Caco-2 (cell line): ENCODE results near the gene TAS2R40. TPM values are rescaled to one million over a fixed set of nuclear protein-coding genes. Genes with fewer than 3 reads are reported as not detected.

Experiments
- BruUV-seq: library from RNA; stranded (reverse); fragments of 400-500 nt; replicated peaks from 2 replicates; lab custom pipeline; 2021; lab: Mats Ljungman, UMichigan
- CTCF ChIA-PET: fragments of 300-600 bp; sonication (Branson Sonifier 250); formaldehyde crosslinking; loops from one replicate; lab custom pipeline; 2022; ENCODE audit warnings: antibody characterized with exemption; lab: Charles Lee
- POLR2A ChIA-PET: fragments of 300-600 bp; sonication (Branson Sonifier 250); formaldehyde crosslinking; loops from one replicate; lab custom pipeline; 2022; ENCODE audit warnings: antibody characterized with exemption; lab: Charles Lee
- DNase-seq, 2 experiments: peaks; one replicate each; pipeline versions ENCODE4 v3.0.0 to v3.0.0-alpha.2; 2020 to 2022
- H3K27me3 ChIP-seq: replicated peaks from 2 replicates; pipeline ENCODE4 v1.6.0; 2011; ENCODE audit warnings: low read length; ENCODE audit not compliant: control insufficient read depth, insufficient read depth
- H3K36me3 ChIP-seq: 2 replicates; pipeline ENCODE4 v1.5.1; 2011; ENCODE audit warnings: low read length; ENCODE audit not compliant: control insufficient read depth, insufficient read depth
- H3K4me1 ChIP-seq: fragments of 250-450 bp; sonication (Bioruptor Pico); 2 replicates; pipeline ENCODE4 v1.5.1; 2020; ENCODE audit warnings: mild to moderate bottlenecking
- H3K4me3 ChIP-seq: 2 replicates; pipeline ENCODE4 v1.5.1; 2011; ENCODE audit warnings: low read depth, mild to moderate bottlenecking, control low read depth, low read length
- H3K9me3 ChIP-seq: fragments of 250-450 bp; sonication (Bioruptor Pico); 2 replicates; pipeline ENCODE4 v1.5.1; 2020; ENCODE audit warnings: mild to moderate bottlenecking, moderate library complexity
- H3K27ac Mint-ChIP-seq: one replicate; pipeline ENCODE4 v1.8.0; 2022; ENCODE audit warnings: mixed read lengths; ENCODE audit not compliant: unreplicated experiment
- H3K27me3 Mint-ChIP-seq: one replicate; pipeline ENCODE4 v1.8.0; 2022; ENCODE audit warnings: mixed read lengths; ENCODE audit not compliant: insufficient read depth, unreplicated experiment
- H3K36me3 Mint-ChIP-seq: one replicate; pipeline ENCODE4 v1.8.0; 2022; ENCODE audit warnings: mild to moderate bottlenecking, mixed read lengths; ENCODE audit not compliant: insufficient read depth, unreplicated experiment
- H3K4me1 Mint-ChIP-seq: one replicate; pipeline ENCODE4 v1.8.0; 2022; ENCODE audit warnings: low read depth, mixed read lengths; ENCODE audit not compliant: unreplicated experiment
- H3K4me3 Mint-ChIP-seq: one replicate; pipeline ENCODE4 v1.8.0; 2022; ENCODE audit warnings: mild to moderate bottlenecking, moderate library complexity, mixed read lengths; ENCODE audit not compliant: unreplicated experiment
- H3K9me3 Mint-ChIP-seq: one replicate; pipeline ENCODE4 v1.8.0; 2022; ENCODE audit warnings: mixed read lengths; ENCODE audit not compliant: unreplicated experiment
- CTCF ChIP-seq, 2 experiments: fragments of 200-600 bp in 1 of 2; IDR thresholded peaks; 1 replicate in 1 of 2; 2 replicates in 1 of 2; pipeline versions ENCODE4 v1.5.1 to v1.8.0; 2011 to 2022; ENCODE audit warnings: antibody characterized with exemption in 1 of 2, control low read depth in 1 of 2, inconsistent platforms in 1 of 2, low read depth in 1 of 2, low read length in 1 of 2, mild to moderate bottlenecking in 1 of 2, moderate library complexity in 1 of 2; ENCODE audit not compliant: insufficient read depth in 1 of 2, severe bottlenecking in 1 of 2, unreplicated experiment in 1 of 2
- intact Hi-C: fragments of 100-400 bp; cut with micrococcal nuclease; formaldehyde crosslinking; loops from one replicate; pipeline ENCODE4 v1.10.0; 2022; ENCODE audit not compliant: unreplicated experiment
- total RNA-seq: library from RNA; stranded (reverse); gene quantifications from 2 replicates; pipeline ENCODE4 v1.2.3, GENCODE V29; 2022

TAS2R40 gene
- total RNA-seq, 1 experiment from 2014 or later = not detected

DNA sequence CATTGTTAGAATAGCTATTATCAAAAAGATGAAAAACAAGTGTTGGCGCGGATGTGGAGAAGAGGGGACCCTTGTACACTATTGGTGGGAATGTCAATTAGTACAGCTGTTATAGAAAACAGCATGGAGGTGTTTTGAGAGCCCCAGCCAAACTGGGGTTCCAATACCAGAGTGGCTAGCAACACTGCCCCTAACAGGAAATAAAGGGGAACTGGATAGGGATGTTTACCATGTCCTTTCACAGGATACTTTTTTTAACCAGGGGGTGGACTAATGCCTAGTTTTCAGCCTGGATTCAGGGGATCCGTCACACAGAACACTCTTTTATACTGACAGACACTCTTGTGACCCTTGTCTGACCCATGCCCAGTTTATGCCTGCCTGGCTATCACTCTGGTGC is 34.5 kb downstream of the TAS2R40 start:
- intact Hi-C loops = no loop called here
- POLR2A ChIA-PET = interaction anchor here (0.6 kb wide), 1 partner anchor 41 kb away, joined by 3 read pairs; no protein-coding TSS in a partner anchor
- no peak for DNase-seq
- H3K27ac Mint-ChIP-seq = no peak overlapping the region
- no peak for TF ChIP-seq CTCF (IDR thresholded peaks at IDR 0.05; ENCODE audit: insufficient read depth in 1 of 2, low read depth in 1 of 2, low read length in 1 of 2, severe bottlenecking in 1 of 2, unreplicated experiment in 1 of 2)
- no peaks in the 10 kb centered on the region for H3K27me3 Mint-ChIP-seq
- H3K4me3 Mint-ChIP-seq = no peak overlapping the region
- Histone ChIP-seq H3K4me3 (no peak overlapping the region), H3K27me3 (no peaks in the 10 kb centered on the region), H3K4me1 (peaks cover 18% of the 10 kb centered on the region), H3K9me3 (0 out of 2 replicates have a peak, but pooled peaks cover 2% of the 10 kb centered on the region), H3K36me3 (no peaks in the 10 kb centered on the region)
- peaks cover 14% of the 10 kb centered on the region for H3K9me3 Mint-ChIP-seq
- H3K4me1 Mint-ChIP-seq = peaks cover 26% of the 10 kb centered on the region
- CTCF ChIA-PET = no interaction called here
- H3K36me3 Mint-ChIP-seq = no peaks in the 10 kb centered on the region
- BruUV-seq = no TSS peak

GRCh38 chr7:143256932-143257331 is 35.1 kb downstream of the TAS2R40 start:
- Mint-ChIP-seq H3K4me3 (no peak overlapping the region), H3K27ac (no peak overlapping the region), H3K9me3 (peaks cover 20% of the 10 kb centered on the region), H3K4me1 (peaks cover 26% of the 10 kb centered on the region), H3K27me3 (no peaks in the 10 kb centered on the region), H3K36me3 (no peaks in the 10 kb centered on the region)
- H3K4me3 ChIP-seq = no peak overlapping the region
- intact Hi-C loops = no loop called here
- H3K36me3 ChIP-seq = no peaks in the 10 kb centered on the region
- H3K4me1 ChIP-seq = peaks cover 18% of the 10 kb centered on the region
- no peak for DNase-seq
- BruUV-seq = no TSS peak
- 0 out of 2 replicates have a peak, but pooled peaks cover 2% of the 10 kb centered on the region for H3K9me3 ChIP-seq
- CTCF ChIA-PET = no interaction called here
- TF ChIP-seq CTCF (IDR thresholded peaks at IDR 0.05; ENCODE audit: insufficient read depth in 1 of 2, low read depth in 1 of 2, low read length in 1 of 2, severe bottlenecking in 1 of 2, unreplicated experiment in 1 of 2) = no peak
- POLR2A ChIA-PET = no interaction called here
- H3K27me3 ChIP-seq = no peaks in the 10 kb centered on the region

- no TSS peak for BruUV-seq
- Mint-ChIP-seq H3K4me1 (peaks cover 26% of the 10 kb centered on the region), H3K9me3 (peaks cover 24% of the 10 kb centered on the region), H3K4me3 (no peak overlapping the region), H3K36me3 (no peaks in the 10 kb centered on the region), H3K27me3 (no peaks in the 10 kb centered on the region), H3K27ac (no peak overlapping the region)
- POLR2A ChIA-PET = no interaction called here
- Histone ChIP-seq H3K9me3 (0 out of 2 replicates have a peak, but pooled peaks cover 2% of the 10 kb centered on the region), H3K4me1 (peaks cover 18% of the 10 kb centered on the region), H3K27me3 (no peaks in the 10 kb centered on the region), H3K36me3 (no peaks in the 10 kb centered on the region), H3K4me3 (no peak overlapping the region)
- DNase-seq = no peak
- CTCF ChIA-PET = no interaction called here
- TF ChIP-seq CTCF (IDR thresholded peaks at IDR 0.05; ENCODE audit: insufficient read depth in 1 of 2, low read depth in 1 of 2, low read length in 1 of 2, severe bottlenecking in 1 of 2, unreplicated experiment in 1 of 2) = no peak
- intact Hi-C loops = no loop called here
Measured at GRCh38 chr7:143257501-143257900, 35.7 kb downstream of the TAS2R40 start.
